ENCODE measurements around the gene ATG9B. TPM values are rescaled to one million over a fixed set of nuclear protein-coding genes. Genes with fewer than 3 reads are reported as not detected.
A peak's percentile ranks its signal among the peaks of the same experiment; 100 is the strongest.

ATG9B gene
- polyA plus RNA-seq, 1 of the 3 experiments (the other 2 are of a cell fraction): 0.67 TPM

DNA sequence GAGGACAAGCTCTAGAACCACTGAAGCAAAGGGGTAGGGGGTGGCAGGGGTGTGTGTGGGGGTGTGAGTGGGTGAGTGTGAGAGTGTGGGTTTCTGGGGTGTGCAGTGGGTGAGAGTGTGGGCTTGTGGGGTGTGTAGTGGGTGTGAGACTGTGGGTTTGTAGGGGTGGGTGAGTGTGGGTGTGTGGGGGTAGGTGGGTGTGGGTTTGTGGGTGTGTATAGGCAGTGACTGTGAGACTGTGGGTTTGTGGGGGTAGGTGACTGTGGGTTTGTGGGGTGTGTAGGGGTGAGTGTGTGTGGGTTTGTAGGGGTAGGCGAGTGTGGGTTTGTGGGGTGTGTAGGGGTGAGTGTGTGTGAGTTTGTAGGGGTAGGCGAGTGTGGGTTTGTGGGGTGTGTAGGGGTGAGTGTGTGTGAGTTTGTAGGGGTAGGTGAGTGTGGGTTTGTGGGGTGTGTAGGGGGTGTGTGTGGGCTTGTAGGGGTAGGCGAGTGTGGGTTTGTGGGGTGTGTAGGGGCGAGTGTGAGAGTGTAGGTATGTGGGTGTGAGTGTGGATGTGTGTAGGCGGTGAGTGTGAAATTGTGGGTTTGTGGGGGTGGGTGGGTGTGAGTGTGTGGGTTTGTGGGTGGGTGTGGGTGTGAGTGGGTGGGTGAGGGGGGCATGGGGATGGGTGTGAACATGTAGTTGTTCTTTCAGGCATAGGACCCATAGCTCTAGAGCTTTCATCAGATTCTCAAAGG lies 24.6 kb downstream of the ATG9B start:
- H4K20me1 ChIP-seq (ENCODE audit: insufficient read depth): no peaks in the 10 kb centered on the region
- no peaks in the 10 kb centered on the region for H3F3A ChIP-seq (replicated peaks; ENCODE audit: insufficient read depth)
- no peaks in the 10 kb centered on the region for H3K27me3 ChIP-seq (ENCODE audit: insufficient read depth)
- H3K79me2 ChIP-seq (ENCODE audit: insufficient read depth): no peaks in the 10 kb centered on the region
- H3K27ac ChIP-seq (ENCODE audit: low read depth in 2 of 2, low read length in 1 of 2): no peak overlapping the region
- no peak overlapping the region for H3K4me3 ChIP-seq (ENCODE audit: low read depth in 2 of 2, low read length in 1 of 2)
- no peaks in the 10 kb centered on the region for H3K36me3 ChIP-seq (replicated peaks in 1 of 2; ENCODE audit: control insufficient read depth in 1 of 2, insufficient read depth in 2 of 2, low read length in 1 of 2)
- H3K9me3 ChIP-seq: no peaks in the 10 kb centered on the region
- ChIA-PET POLR2A (no interaction called here), CTCF (interaction anchor here (1.0 to 2.8 kb wide), 4 partner anchors 9 to 101 kb away, joined by 3 to 12 read pairs (median 9); no protein-coding TSS in a partner anchor)
- no peak overlapping the region for H2AFZ ChIP-seq (ENCODE audit: low read depth)
- peak; percentile 19 for DNase-seq
- no peak overlapping the region for H3K9ac ChIP-seq
- peaks cover 0 to 5% of the 10 kb centered on the region in 2 experiments; a peak in 1 of 4 replicates for H3K4me1 ChIP-seq (ENCODE audit: control insufficient read depth in 1 of 2, insufficient read depth in 2 of 2, low read depth in 1 of 2, low read length in 1 of 2)
- TF ChIP-seq, protein P1, sequence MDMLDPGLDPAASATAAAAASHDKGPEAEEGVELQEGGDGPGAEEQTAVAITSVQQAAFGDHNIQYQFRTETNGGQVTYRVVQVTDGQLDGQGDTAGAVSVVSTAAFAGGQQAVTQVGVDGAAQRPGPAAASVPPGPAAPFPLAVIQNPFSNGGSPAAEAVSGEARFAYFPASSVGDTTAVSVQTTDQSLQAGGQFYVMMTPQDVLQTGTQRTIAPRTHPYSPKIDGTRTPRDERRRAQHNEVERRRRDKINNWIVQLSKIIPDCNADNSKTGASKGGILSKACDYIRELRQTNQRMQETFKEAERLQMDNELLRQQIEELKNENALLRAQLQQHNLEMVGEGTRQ (IDR thresholded peaks at IDR 0.05; ENCODE audit: borderline replicate concordance, low read depth, low read length): no peak
- no peak for TF ChIP-seq YY1 (IDR thresholded peaks at IDR 0.05; ENCODE audit: low read depth)
- no peak for TF ChIP-seq RFX5 (IDR thresholded peaks at IDR 0.05; ENCODE audit: low read length)
- no peak for TF ChIP-seq SIN3A (IDR thresholded peaks at IDR 0.05; ENCODE audit: borderline replicate concordance, low read depth, low read length)
- no peak for TF ChIP-seq MXI1 (IDR thresholded peaks at IDR 0.05; ENCODE audit: low read depth, low read length)
- no peak for TF ChIP-seq CHD2 (IDR thresholded peaks at IDR 0.05; ENCODE audit: low read length, partially characterized antibody)
- TF ChIP-seq USF1 (IDR thresholded peaks at IDR 0.05; ENCODE audit: borderline replicate concordance, low read depth): no peak
- no peak for TF ChIP-seq TEAD4 (IDR thresholded peaks at IDR 0.05; ENCODE audit: borderline replicate concordance, insufficient read depth)
- no peak for TF ChIP-seq RAD21 (IDR thresholded peaks at IDR 0.05; ENCODE audit: low read length)
- TF ChIP-seq TAF1 (IDR thresholded peaks at IDR 0.05; ENCODE audit: borderline replicate concordance, low read depth, low read length): no peak
- TF ChIP-seq FOSL2 (IDR thresholded peaks at IDR 0.05; ENCODE audit: borderline replicate concordance, low read depth): no peak
- TF ChIP-seq, protein P2, sequence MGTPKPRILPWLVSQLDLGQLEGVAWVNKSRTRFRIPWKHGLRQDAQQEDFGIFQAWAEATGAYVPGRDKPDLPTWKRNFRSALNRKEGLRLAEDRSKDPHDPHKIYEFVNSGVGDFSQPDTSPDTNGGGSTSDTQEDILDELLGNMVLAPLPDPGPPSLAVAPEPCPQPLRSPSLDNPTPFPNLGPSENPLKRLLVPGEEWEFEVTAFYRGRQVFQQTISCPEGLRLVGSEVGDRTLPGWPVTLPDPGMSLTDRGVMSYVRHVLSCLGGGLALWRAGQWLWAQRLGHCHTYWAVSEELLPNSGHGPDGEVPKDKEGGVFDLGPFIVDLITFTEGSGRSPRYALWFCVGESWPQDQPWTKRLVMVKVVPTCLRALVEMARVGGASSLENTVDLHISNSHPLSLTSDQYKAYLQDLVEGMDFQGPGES (IDR thresholded peaks at IDR 0.05; ENCODE audit: low read depth, low read length): no peak
- no peak for TF ChIP-seq JUND (IDR thresholded peaks at IDR 0.05)
- no peak for TF ChIP-seq NFIC (IDR thresholded peaks at IDR 0.05; ENCODE audit: borderline replicate concordance)
- H3K4me2 ChIP-seq: no peak overlapping the region
- H3K9me2 ChIP-seq: no peaks in the 10 kb centered on the region
- 70% methylated on average over 5 of the region's 5 CpGs for whole genome bisulfite sequencing (ENCODE audit: low lambda C conversion rate)
